NCI-H2107 treated with DMSO at 0.1 percent for 48 hours (cell line): ENCODE measurements around the gene ZNF658.
"Not testable (repeated sequence)": the region's sequence is repeated elsewhere in the genome, so short reads cannot be mapped to it uniquely, and the experiment has no call there.

Source experiments
- DNase-seq: peaks from one replicate; lab custom pipeline; 2025; ENCODE audit not compliant: unreplicated experiment; lab: John Stamatoyannopoulos, UW

Gene ZNF658

GRCh38 chr9:66900490-66901131 is at the start of gene ZNF658:
ZNF658 (plus strand) TSS chr9:66900725; CDS start chr9:66903562, 2,837 bp downstream.
- not testable (repeated sequence) for DNase-seq

- DNase-seq = not testable (repeated sequence)
Measured at GRCh38 chr9:66861732-66862131, 38.8 kb upstream of the ZNF658 start.

GRCh38 chr9:66868660-66869059 is 31.9 kb upstream of the ZNF658 start:
- DNase-seq = not testable (repeated sequence)

- DNase-seq = not testable (repeated sequence)
Measured at GRCh38 chr9:66880605-66881004, 19.9 kb upstream of the ZNF658 start.

- DNase-seq = not testable (repeated sequence)
Measured at GRCh38 chr9:66881847-66882246, 18.7 kb upstream of the ZNF658 start.

- not testable (repeated sequence) for DNase-seq
Measured at GRCh38 chr9:66890334-66890733, 10.2 kb upstream of the ZNF658 start.

- DNase-seq = not testable (repeated sequence)
Measured at GRCh38 chr9:66901141-66901540, 616 bp downstream of the ZNF658 start.

GRCh38 chr9:66909560-66909959 is 9.0 kb downstream of the ZNF658 start:
- not testable (repeated sequence) for DNase-seq

GRCh38 chr9:66920072-66920471 is 19.5 kb downstream of the ZNF658 start:
- DNase-seq = not testable (repeated sequence)

- not testable (repeated sequence) for DNase-seq
Measured at GRCh38 chr9:66936194-66936870, 35.8 kb downstream of the ZNF658 start.

GRCh38 chr9:66937662-66938061 is 37.1 kb downstream of the ZNF658 start:
- not testable (repeated sequence) for DNase-seq

GRCh38 chr9:66938322-66938721 is 37.8 kb downstream of the ZNF658 start:
- not testable (repeated sequence) for DNase-seq

GRCh38 chr9:66939878-66940830 is 39.6 kb downstream of the ZNF658 start:
- not testable (repeated sequence) for DNase-seq

- DNase-seq = not testable (repeated sequence)
Measured at GRCh38 chr9:66942400-66943155, 42.1 kb downstream of the ZNF658 start.

- not testable (repeated sequence) for DNase-seq
Measured at GRCh38 chr9:66952576-66952975, 52.1 kb downstream of the ZNF658 start.
